HG02759 (cell line): ENCODE data around the gene KLHL36.

Source experiments
- ATAC-seq: cut with Tn5 transposase; IDR thresholded peaks from one replicate; pipeline ENCODE4 v1.9.1; 2021; ENCODE audit warnings: mild to moderate bottlenecking, moderate library complexity; ENCODE audit not compliant: unreplicated experiment

The KLHL36 gene

GRCh38 chr16:84647828-84648594, at the start of gene KLHL36:
Gene KLHL36 (plus strand): TSS chr16:84648511. CDS start chr16:84650868, 2,357 bp downstream.
- peak; percentile 91 for ATAC-seq

GRCh38 chr16:84599521-84600202, 48.6 kb upstream of the KLHL36 start:
- peak; percentile 51 for ATAC-seq

- peak; percentile 65 for ATAC-seq
Measured at GRCh38 chr16:84600343-84601229, 47.7 kb upstream of the KLHL36 start.

GRCh38 chr16:84603140-84603816, 45.0 kb upstream of the KLHL36 start:
- ATAC-seq = no peak

GRCh38 chr16:84603940-84604339, 44.4 kb upstream of the KLHL36 start:
- no peak for ATAC-seq

GRCh38 chr16:84604477-84605013, 43.8 kb upstream of the KLHL36 start:
- ATAC-seq = no peak

GRCh38 chr16:84605339-84605848, 42.9 kb upstream of the KLHL36 start:
- no peak for ATAC-seq

- ATAC-seq = no peak
Measured at GRCh38 chr16:84606081-84606875, 42.0 kb upstream of the KLHL36 start.

- ATAC-seq = no peak
Measured at GRCh38 chr16:84607061-84607460, 41.2 kb upstream of the KLHL36 start.

GRCh38 chr16:84607694-84608093, 40.6 kb upstream of the KLHL36 start:
- ATAC-seq = peak; percentile 55

GRCh38 chr16:84608282-84608681, 40.0 kb upstream of the KLHL36 start:
- no peak for ATAC-seq

- no peak for ATAC-seq
Measured at GRCh38 chr16:84609563-84610177, 38.6 kb upstream of the KLHL36 start.

GRCh38 chr16:84610376-84610775, 37.9 kb upstream of the KLHL36 start:
- ATAC-seq = no peak

GRCh38 chr16:84611041-84611440, 37.3 kb upstream of the KLHL36 start:
- ATAC-seq = no peak

- no peak for ATAC-seq
Measured at GRCh38 chr16:84612686-84613085, 35.6 kb upstream of the KLHL36 start.

- no peak for ATAC-seq
Measured at GRCh38 chr16:84613408-84614072, 34.8 kb upstream of the KLHL36 start.

- no peak for ATAC-seq
Measured at GRCh38 chr16:84614073-84614459, 34.2 kb upstream of the KLHL36 start.

GRCh38 chr16:84614623-84614967, 33.7 kb upstream of the KLHL36 start:
- ATAC-seq = no peak
